Measurements from ENCODE around the gene KATNIP.
"Not testable (repeated sequence)": the region's sequence is repeated elsewhere in the genome, so short reads cannot be mapped to it uniquely, and the experiment has no call there.

The KATNIP gene

GRCh38 chr16:27568077-27568476, 18.1 kb downstream of the KATNIP start:
- POLR2A ChIA-PET: no interaction called here
- CTCF ChIA-PET: interaction anchor here (0.6 kb wide), 1 partner anchor 9 kb away, joined by 5 read pairs; no protein-coding TSS in a partner anchor
- DNase-seq (ENCODE audit: extremely low spot score): no peak
- TF ChIP-seq LEF1 (IDR thresholded peaks at IDR 0.05; ENCODE audit: borderline replicate concordance) (no peak), FOXK2 (IDR thresholded peaks at IDR 0.05) (no peak), NFRKB (IDR thresholded peaks at IDR 0.05) (no peak), L3MBTL2 (conservative IDR thresholded peaks at IDR 0.05) (no peak), ARNT (IDR thresholded peaks at IDR 0.05) (no peak), FOXA1 (IDR thresholded peaks at IDR 0.05) (no peak), CTBP1 (IDR thresholded peaks at IDR 0.05; ENCODE audit: borderline replicate concordance) (no peak), ELF4 (IDR thresholded peaks at IDR 0.05) (no peak), ZNF384 (IDR thresholded peaks at IDR 0.05) (no peak), TARDBP (IDR thresholded peaks at IDR 0.05) (no peak), SUZ12 (IDR thresholded peaks at IDR 0.05) (no peak), HDGF (IDR thresholded peaks at IDR 0.05; ENCODE audit: borderline replicate concordance) (no peak)

GRCh38 chr16:27570986-27571385, 21.0 kb downstream of the KATNIP start:
- POLR2A ChIA-PET: interaction anchor here (1.4 kb wide), 1 partner anchor 21 kb away, joined by 3 read pairs; the partner anchor contains the start of genes GTF3C1 and KATNIP
- CTCF ChIA-PET; DNase-seq (ENCODE audit: extremely low spot score): not testable (repeated sequence)

- CTCF ChIA-PET: no interaction called here
- no peak for DNase-seq (ENCODE audit: extremely low spot score)
- POLR2A ChIA-PET: interaction anchor here (1.4 kb wide), 1 partner anchor 22 kb away, joined by 3 read pairs; the partner anchor contains the start of genes GTF3C1 and KATNIP
These were observed 21.7 kb downstream of the KATNIP start for GRCh38 chr16:27571433-27572326.

GRCh38 chr16:27572711-27573110, 22.8 kb downstream of the KATNIP start:
- DNase-seq (ENCODE audit: extremely low spot score): no peak
- TF ChIP-seq NFRKB (IDR thresholded peaks at IDR 0.05) (no peak), FOXM1 (IDR thresholded peaks at IDR 0.05; ENCODE audit: borderline replicate concordance) (no peak), SP1 (IDR thresholded peaks at IDR 0.05) (no peak), ZNF384 (IDR thresholded peaks at IDR 0.05) (no peak), HDGF (IDR thresholded peaks at IDR 0.05; ENCODE audit: borderline replicate concordance) (no peak), L3MBTL2 (conservative IDR thresholded peaks at IDR 0.05) (no peak), ARNT (IDR thresholded peaks at IDR 0.05) (no peak), PKNOX1 (IDR thresholded peaks at IDR 0.05) (no peak), BHLHE40 (IDR thresholded peaks at IDR 0.05; ENCODE audit: borderline replicate concordance) (no peak), SUZ12 (IDR thresholded peaks at IDR 0.05) (no peak), CTBP1 (IDR thresholded peaks at IDR 0.05; ENCODE audit: borderline replicate concordance) (no peak), FOXK2 (IDR thresholded peaks at IDR 0.05) (no peak), TARDBP (IDR thresholded peaks at IDR 0.05) (no peak), LEF1 (IDR thresholded peaks at IDR 0.05; ENCODE audit: borderline replicate concordance) (no peak), ELF4 (IDR thresholded peaks at IDR 0.05) (no peak), FOXA1 (IDR thresholded peaks at IDR 0.05) (no peak)
- CTCF ChIA-PET: no interaction called here
- POLR2A ChIA-PET: no interaction called here

More at GRCh38 chr16:27571433-27572326, 21.7 kb downstream of the KATNIP start:
- TF ChIP-seq ARNT (IDR thresholded peaks at IDR 0.05): no peak
- TF ChIP-seq FOXA1 (IDR thresholded peaks at IDR 0.05): no peak
- TF ChIP-seq BHLHE40 (IDR thresholded peaks at IDR 0.05; ENCODE audit: borderline replicate concordance): no peak
- TF ChIP-seq FOXK2 (IDR thresholded peaks at IDR 0.05): no peak
- TF ChIP-seq SUZ12 (IDR thresholded peaks at IDR 0.05): no peak
- no peak for TF ChIP-seq ZNF384 (IDR thresholded peaks at IDR 0.05)
- TF ChIP-seq HDGF (IDR thresholded peaks at IDR 0.05; ENCODE audit: borderline replicate concordance): no peak
- no peak for TF ChIP-seq CTBP1 (IDR thresholded peaks at IDR 0.05; ENCODE audit: borderline replicate concordance)
- no peak for TF ChIP-seq NFRKB (IDR thresholded peaks at IDR 0.05)
- no peak for TF ChIP-seq LEF1 (IDR thresholded peaks at IDR 0.05; ENCODE audit: borderline replicate concordance)
- no peak for TF ChIP-seq ELF4 (IDR thresholded peaks at IDR 0.05)
- no peak for TF ChIP-seq FOXM1 (IDR thresholded peaks at IDR 0.05; ENCODE audit: borderline replicate concordance)

- POLR2A ChIA-PET: no interaction called here
- CTCF ChIA-PET: interaction anchor here (0.7 kb wide), 1 partner anchor 9 kb away, joined by 5 read pairs; no protein-coding TSS in a partner anchor
- TF ChIP-seq L3MBTL2 (conservative IDR thresholded peaks at IDR 0.05): no peak
- no peak for TF ChIP-seq PKNOX1 (IDR thresholded peaks at IDR 0.05)
- TF ChIP-seq CTBP1 (IDR thresholded peaks at IDR 0.05; ENCODE audit: borderline replicate concordance): no peak
- TF ChIP-seq TARDBP (IDR thresholded peaks at IDR 0.05): no peak
- no peak for TF ChIP-seq SP1 (IDR thresholded peaks at IDR 0.05)
- TF ChIP-seq ARNT (IDR thresholded peaks at IDR 0.05): no peak
- TF ChIP-seq HDGF (IDR thresholded peaks at IDR 0.05; ENCODE audit: borderline replicate concordance): no peak
- TF ChIP-seq ELF4 (IDR thresholded peaks at IDR 0.05): no peak
- no peak for TF ChIP-seq FOXA1 (IDR thresholded peaks at IDR 0.05)
- no peak for TF ChIP-seq NFRKB (IDR thresholded peaks at IDR 0.05)
- TF ChIP-seq ZNF384 (IDR thresholded peaks at IDR 0.05): no peak
- no peak for TF ChIP-seq BHLHE40 (IDR thresholded peaks at IDR 0.05; ENCODE audit: borderline replicate concordance)
- TF ChIP-seq FOXM1 (IDR thresholded peaks at IDR 0.05; ENCODE audit: borderline replicate concordance): no peak
- no peak for TF ChIP-seq FOXK2 (IDR thresholded peaks at IDR 0.05)
- no peak for TF ChIP-seq LEF1 (IDR thresholded peaks at IDR 0.05; ENCODE audit: borderline replicate concordance)
- TF ChIP-seq SUZ12 (IDR thresholded peaks at IDR 0.05): no peak
- no peak for DNase-seq (ENCODE audit: extremely low spot score)
These were observed 26.8 kb downstream of the KATNIP start for GRCh38 chr16:27576729-27577128.
